HG03439 (cell line): ENCODE measurements around the gene ATP13A2.
A peak's percentile ranks its signal among the peaks of the same experiment; 100 is the strongest.
"Not testable (repeated sequence)": the region's sequence is repeated elsewhere in the genome, so short reads cannot be mapped to it uniquely, and the experiment has no call there.

Experiments used
- ATAC-seq: cut with Tn5 transposase; IDR thresholded peaks from one replicate; pipeline ENCODE4 v1.9.1; 2021; ENCODE audit warnings: mild to moderate bottlenecking, moderate library complexity; ENCODE audit not compliant: unreplicated experiment

Gene ATP13A2

GRCh38 chr1:16961297-16962133 lies 50.2 kb downstream of the ATP13A2 start:
- peak; percentile 13 for ATAC-seq

- ATAC-seq: peak; percentile 70
Observed at GRCh38 chr1:16960560-16961296, 51.0 kb downstream of the ATP13A2 start.

GRCh38 chr1:16958475-16958874 lies 53.3 kb downstream of the ATP13A2 start:
- ATAC-seq: no peak

- no peak for ATAC-seq
Observed at GRCh38 chr1:16957731-16958130, 54.0 kb downstream of the ATP13A2 start.

- no peak for ATAC-seq
Observed at GRCh38 chr1:16956775-16957174, 55.0 kb downstream of the ATP13A2 start.

- no peak for ATAC-seq
Observed at GRCh38 chr1:16955186-16955585, 56.5 kb downstream of the ATP13A2 start.

GRCh38 chr1:16954579-16954978 lies 57.1 kb downstream of the ATP13A2 start:
- ATAC-seq: no peak

- ATAC-seq: not testable (repeated sequence)
Observed at GRCh38 chr1:16952376-16952775, 59.4 kb downstream of the ATP13A2 start.

- not testable (repeated sequence) for ATAC-seq
Observed at GRCh38 chr1:16949026-16949425, 62.7 kb downstream of the ATP13A2 start.

GRCh38 chr1:16948282-16948891 lies 63.3 kb downstream of the ATP13A2 start:
- not testable (repeated sequence) for ATAC-seq

- no peak for ATAC-seq
Observed at GRCh38 chr1:16946646-16947045, 65.1 kb downstream of the ATP13A2 start.

GRCh38 chr1:16946185-16946584 lies 65.5 kb downstream of the ATP13A2 start:
- not testable (repeated sequence) for ATAC-seq

GRCh38 chr1:16945512-16945911 lies 66.2 kb downstream of the ATP13A2 start:
- ATAC-seq: not testable (repeated sequence)

- no peak for ATAC-seq
Observed at GRCh38 chr1:16944038-16944437, 67.7 kb downstream of the ATP13A2 start.

- ATAC-seq: not testable (repeated sequence)
Observed at GRCh38 chr1:16939386-16940180, 72.1 kb downstream of the ATP13A2 start.

- ATAC-seq: no peak
Observed at GRCh38 chr1:16938351-16939321, 73.1 kb downstream of the ATP13A2 start.

- not testable (repeated sequence) for ATAC-seq
Observed at GRCh38 chr1:16936580-16936979, 75.1 kb downstream of the ATP13A2 start.
